Testis (tissue), 3 donors: ENCODE data around the gene ANTXR1. TPM values are rescaled to one million over a fixed set of nuclear protein-coding genes. Genes with fewer than 3 reads are reported as not detected.

Experiments
- DNase-seq: peaks from one replicate; pipeline ENCODE4 v3.0.0-alpha.2; 2019
- H3K27ac ChIP-seq, 2 donors: fragments of 200-600 bp; sonication (generic); one replicate each; pipeline ENCODE4 v1.5.1; 2019
- H3K27me3 ChIP-seq: fragments of 200-600 bp; sonication (generic); one replicate; pipeline ENCODE4 v1.5.1; 2019
- H3K36me3 ChIP-seq: fragments of 200-600 bp; sonication (generic); one replicate; pipeline ENCODE4 v1.5.1; 2017; ENCODE audit warnings: low read depth; ENCODE audit errors: missing control alignments
- H3K4me1 ChIP-seq: fragments of 200-600 bp; sonication (generic); one replicate; pipeline ENCODE4 v1.5.1; 2019
- H3K4me3 ChIP-seq, 2 donors: fragments of 200-600 bp; sonication (generic); one replicate each; pipeline ENCODE4 v1.5.1; 2017 to 2019
- H3K9me3 ChIP-seq: fragments of 200-600 bp; sonication (generic); one replicate; pipeline ENCODE4 v1.5.1; 2017
- POLR2A ChIP-seq: fragments of 450-650 bp; IDR thresholded peaks from one replicate; pipeline ENCODE4 v1.6.1; 2017; ENCODE audit warnings: antibody characterized with exemption, mild to moderate bottlenecking, moderate library complexity
- WGBS, 2 donors: methylation state at CpG; one replicate each; pipeline ENCODE4 v1.1.5; 2018; 5-methylcytosine and 5-hydroxymethylcytosine counted together
- intact Hi-C: fragments of 100-400 bp; cut with DNase I; formaldehyde crosslinking; loops from one replicate; pipeline ENCODE4 v1.15.1; 2023; ENCODE audit warnings: low total_unique reads
- polyA plus RNA-seq: library from polyadenylated mRNA; stranded (reverse); fragments of 350-450 nt; fragmentation: Illumina TruSeq; extraction: RNeasy Lipid Tissue Mini Kit (QIAGEN cat#74804); gene quantifications from one replicate; pipeline ENCODE4 v1.2.3, GENCODE V29; 2014; ENCODE audit warnings: low read depth, low replicate concordance; ENCODE audit not compliant: insufficient read depth
- total RNA-seq, 2 donors: library from RNA; depleted of rRNA; stranded (reverse); fragments of >200 nt; gene quantifications; one replicate each; pipeline ENCODE4 v1.2.3, GENCODE V29; 2016
- TF ChIP-seq, protein P1 (sequence below), 3 experiments: fragments of 450-650 bp in 2 of 3; fragments of 200-600 bp in 1 of 3; sonication (generic) in 1 of 3; IDR thresholded peaks; one replicate each; pipeline ENCODE4 v1.5.1; 2016 to 2019; ENCODE audit warnings: antibody characterized with exemption in 3 of 3, mild to moderate bottlenecking in 2 of 3, moderate library complexity in 1 of 3

Gene ANTXR1
- total and polyA plus RNA-seq, 3 donors from 2014 or later = 16.6 to 35.7 (median 20.1) TPM

DNA sequence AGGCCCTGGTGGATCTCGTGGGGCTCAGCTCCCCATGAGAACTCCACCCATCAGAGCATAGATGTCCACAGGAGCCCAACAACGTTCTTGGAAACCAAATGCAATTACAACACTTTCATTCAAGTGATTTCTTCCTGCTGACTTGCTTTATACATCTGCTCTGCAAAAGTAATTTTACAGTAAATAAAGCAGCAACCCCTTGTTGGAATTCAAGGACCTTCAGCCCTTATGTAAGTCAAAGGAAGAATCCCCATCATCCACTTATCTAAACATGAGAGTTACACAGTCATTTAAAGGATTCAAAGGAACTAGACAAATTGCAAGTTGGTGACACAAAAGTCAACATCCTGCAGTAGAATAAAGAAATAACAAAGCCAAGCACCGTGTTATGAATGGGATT is 17.1 kb upstream of the ANTXR1 start:
- no peak for DNase-seq
- no peaks in the 10 kb centered on the region for H3K4me1 ChIP-seq
- H3K27ac ChIP-seq = no peak overlapping the region
- intact Hi-C loops = no loop called here
- 49 to 61% methylated on average over 2 to 3 of the region's 3 CpGs for WGBS, 2 donors
- no peak for TF ChIP-seq POLR2A
- TF ChIP-seq, protein P1, sequence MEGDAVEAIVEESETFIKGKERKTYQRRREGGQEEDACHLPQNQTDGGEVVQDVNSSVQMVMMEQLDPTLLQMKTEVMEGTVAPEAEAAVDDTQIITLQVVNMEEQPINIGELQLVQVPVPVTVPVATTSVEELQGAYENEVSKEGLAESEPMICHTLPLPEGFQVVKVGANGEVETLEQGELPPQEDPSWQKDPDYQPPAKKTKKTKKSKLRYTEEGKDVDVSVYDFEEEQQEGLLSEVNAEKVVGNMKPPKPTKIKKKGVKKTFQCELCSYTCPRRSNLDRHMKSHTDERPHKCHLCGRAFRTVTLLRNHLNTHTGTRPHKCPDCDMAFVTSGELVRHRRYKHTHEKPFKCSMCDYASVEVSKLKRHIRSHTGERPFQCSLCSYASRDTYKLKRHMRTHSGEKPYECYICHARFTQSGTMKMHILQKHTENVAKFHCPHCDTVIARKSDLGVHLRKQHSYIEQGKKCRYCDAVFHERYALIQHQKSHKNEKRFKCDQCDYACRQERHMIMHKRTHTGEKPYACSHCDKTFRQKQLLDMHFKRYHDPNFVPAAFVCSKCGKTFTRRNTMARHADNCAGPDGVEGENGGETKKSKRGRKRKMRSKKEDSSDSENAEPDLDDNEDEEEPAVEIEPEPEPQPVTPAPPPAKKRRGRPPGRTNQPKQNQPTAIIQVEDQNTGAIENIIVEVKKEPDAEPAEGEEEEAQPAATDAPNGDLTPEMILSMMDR (IDR thresholded peaks at IDR 0.05) = no peak
- H3K4me3 ChIP-seq = no peak overlapping the region
- no peaks in the 10 kb centered on the region for H3K9me3 ChIP-seq
- H3K36me3 ChIP-seq = no peaks in the 10 kb centered on the region
- no peaks in the 10 kb centered on the region for H3K27me3 ChIP-seq

DNA sequence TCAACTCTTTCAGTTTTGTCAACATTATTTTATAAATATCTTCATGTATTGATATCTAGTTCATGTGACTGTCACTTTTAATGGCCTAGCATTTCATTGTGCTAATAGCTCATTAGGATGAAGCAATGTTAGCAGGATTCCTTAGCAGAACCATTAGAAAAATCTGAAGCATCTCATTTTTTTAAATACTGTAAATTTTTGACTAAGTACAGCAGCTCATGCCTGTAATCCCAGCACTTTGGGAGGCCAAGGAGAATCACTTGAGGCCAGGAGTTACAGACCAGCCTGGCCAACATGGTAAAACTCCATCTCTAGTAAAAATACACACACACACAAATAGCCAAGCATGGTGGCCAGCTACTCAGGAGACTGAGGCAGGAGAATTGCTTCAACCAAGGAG is 15.6 kb upstream of the ANTXR1 start:
- Histone ChIP-seq H3K4me3 (no peak overlapping the region), H3K27me3 (no peaks in the 10 kb centered on the region), H3K9me3 (no peaks in the 10 kb centered on the region), H3K36me3 (no peaks in the 10 kb centered on the region), H3K4me1 (no peaks in the 10 kb centered on the region), H3K27ac (no peak overlapping the region)
- TF ChIP-seq, protein P1 (IDR thresholded peaks at IDR 0.05) = no peak
- TF ChIP-seq POLR2A = no peak
- no peak for DNase-seq
- intact Hi-C loops = no loop called here

DNA sequence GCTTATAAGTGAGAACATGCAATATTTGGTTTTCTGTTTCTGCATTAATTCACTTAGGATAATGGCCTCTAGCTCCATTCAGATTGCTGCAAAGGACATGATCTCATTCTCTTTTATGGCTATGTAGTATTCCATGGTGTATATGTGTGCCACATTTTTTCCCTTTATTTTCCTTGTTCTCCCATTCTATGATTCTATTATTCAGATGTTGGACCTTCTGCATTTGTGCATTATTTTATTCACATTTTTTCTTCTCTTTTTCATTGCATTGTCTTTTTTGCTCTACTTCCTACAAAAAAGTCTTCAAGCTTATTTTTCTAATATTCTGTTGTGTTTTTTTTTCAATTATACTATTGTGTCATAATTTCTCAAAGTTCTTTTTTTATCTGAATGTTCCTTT is 11.1 kb upstream of the ANTXR1 start:
- H3K27ac ChIP-seq = no peak overlapping the region
- intact Hi-C loops = no loop called here
- no peaks in the 10 kb centered on the region for H3K9me3 ChIP-seq
- no peaks in the 10 kb centered on the region for H3K36me3 ChIP-seq
- no peak for DNase-seq
- no peaks in the 10 kb centered on the region for H3K4me1 ChIP-seq
- H3K27me3 ChIP-seq = no peaks in the 10 kb centered on the region
- no peak overlapping the region for H3K4me3 ChIP-seq
- TF ChIP-seq POLR2A = no peak
- TF ChIP-seq, protein P1 (IDR thresholded peaks at IDR 0.05) = no peak

DNA sequence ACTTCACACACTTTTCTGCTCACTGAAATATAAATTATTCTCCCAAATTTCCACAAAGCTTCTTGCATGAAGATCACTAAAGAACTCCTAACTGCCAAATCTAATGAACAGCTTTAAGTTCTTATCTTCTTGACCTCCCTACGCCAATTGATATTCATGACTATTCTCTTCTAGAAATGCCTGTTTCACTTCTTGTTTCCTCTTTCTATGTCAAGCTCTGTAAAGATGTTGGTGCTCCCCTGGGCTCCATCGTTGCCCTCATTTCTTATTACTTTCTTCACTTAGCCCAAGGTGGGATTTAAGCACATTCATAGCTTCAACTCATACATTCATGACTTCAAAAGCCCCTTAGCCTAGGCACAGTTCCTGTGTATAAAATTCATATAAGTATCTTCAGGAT is 9.2 kb upstream of the ANTXR1 start:
- intact Hi-C loops = no loop called here
- H3K27me3 ChIP-seq = no peaks in the 10 kb centered on the region
- H3K9me3 ChIP-seq = no peaks in the 10 kb centered on the region
- no peaks in the 10 kb centered on the region for H3K36me3 ChIP-seq
- TF ChIP-seq, protein P1 (IDR thresholded peaks at IDR 0.05) = no peak
- no peak for TF ChIP-seq POLR2A
- H3K27ac ChIP-seq = no peak overlapping the region
- H3K4me1 ChIP-seq = no peaks in the 10 kb centered on the region
- 87 to 89% methylated on average over 2 of the region's 2 CpGs for WGBS, 2 donors
- no peak for DNase-seq
- no peak overlapping the region for H3K4me3 ChIP-seq

DNA sequence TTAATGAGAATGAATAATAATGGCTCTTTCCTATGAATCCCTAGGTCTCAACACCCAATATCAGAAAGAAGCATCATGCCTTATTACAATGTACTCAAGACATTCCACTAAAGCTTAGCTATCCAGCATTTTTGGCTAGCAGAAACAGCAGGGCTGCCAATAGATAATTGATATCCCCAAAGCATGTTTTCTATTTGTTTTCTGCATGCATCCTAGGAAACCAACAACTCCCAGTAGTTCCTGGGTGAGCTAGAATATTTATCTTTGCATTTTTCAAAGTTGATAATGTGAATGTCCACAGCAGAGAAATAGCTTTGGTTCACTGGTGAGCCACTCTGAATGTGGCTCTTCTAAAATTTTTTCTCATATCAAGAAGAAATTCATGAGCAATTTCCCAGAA is 5.8 kb upstream of the ANTXR1 start:
- Histone ChIP-seq H3K27me3 (no peaks in the 10 kb centered on the region), H3K9me3 (no peaks in the 10 kb centered on the region), H3K36me3 (no peaks in the 10 kb centered on the region), H3K4me1 (no peaks in the 10 kb centered on the region), H3K27ac (no peak overlapping the region), H3K4me3 (no peak overlapping the region)
- intact Hi-C loops = no loop called here
- TF ChIP-seq, protein P1 (IDR thresholded peaks at IDR 0.05) = no peak
- no peak for TF ChIP-seq POLR2A
- DNase-seq = no peak
